ENCODE measurements around the gene CDHR3. TPM values are rescaled to one million over a fixed set of nuclear protein-coding genes. Genes with fewer than 3 reads are reported as not detected.

Gene CDHR3
- total and polyA plus RNA-seq, 2 donors (not counting 3 experiments of a cell fraction or from before 2014, with no cell fraction given), result 0.46 to 2.3 TPM

DNA sequence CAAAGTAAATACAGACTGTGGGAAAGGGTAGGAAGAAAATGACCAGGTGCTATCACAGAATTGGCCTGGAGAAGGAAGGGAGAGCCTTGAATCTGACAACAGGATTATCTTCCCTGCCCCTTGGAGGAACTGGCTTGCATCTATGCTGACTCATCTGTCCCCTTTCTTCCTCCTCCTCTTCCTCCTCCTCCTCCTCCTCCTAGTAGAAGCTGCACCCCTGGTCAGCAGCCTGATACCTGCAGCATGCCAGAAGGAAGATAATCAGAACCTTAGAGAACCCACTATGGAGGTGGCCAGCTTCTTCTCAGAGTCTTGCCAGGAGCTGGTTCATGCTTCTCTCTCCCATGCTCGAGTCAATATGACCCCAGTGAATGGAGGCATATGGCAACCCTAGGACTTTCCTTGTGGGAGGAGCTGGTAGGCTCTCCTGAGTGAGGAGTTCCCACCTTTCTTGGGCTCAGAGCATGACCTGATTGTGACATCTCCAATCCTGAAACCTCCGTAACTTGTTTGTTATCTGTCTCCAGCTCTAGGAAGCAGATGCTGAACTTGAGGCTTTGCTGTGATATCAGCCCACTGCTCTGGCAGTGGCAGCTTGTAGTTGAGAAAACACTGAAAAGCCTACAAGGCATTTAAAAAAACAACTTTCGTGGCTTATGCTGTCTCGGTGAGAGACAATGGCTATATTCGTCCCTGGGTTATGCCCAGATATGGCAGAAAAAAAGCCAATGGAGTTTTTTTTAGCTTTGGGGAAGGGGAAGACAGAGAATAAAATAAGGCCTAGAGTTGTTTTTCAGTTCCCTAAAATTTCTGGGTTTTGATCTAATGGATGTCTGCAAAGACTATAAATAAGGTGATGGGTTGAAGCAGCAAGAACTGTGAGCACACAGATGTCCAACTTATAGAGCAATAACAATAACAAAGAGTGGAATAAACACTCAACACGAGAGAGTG is 60.6 kb downstream of the CDHR3 start:
- DNase-seq (ENCODE audit: low read depth, low spot score) (no peak), FAIRE-seq (no peak)
- H4K20me1 ChIP-seq (replicated peaks; ENCODE audit: control insufficient read depth, extremely low read depth, insufficient read depth, low read length), result no peaks in the 10 kb centered on the region
- TF ChIP-seq JUN (IDR thresholded peaks at IDR 0.05; ENCODE audit: borderline replicate concordance, insufficient read depth, insufficient read length, low read depth) (no peak), EZH2 (IDR thresholded peaks at IDR 0.05; ENCODE audit: borderline replicate concordance, low read depth, low read length, severe bottlenecking) (no peak), GATA2 (IDR thresholded peaks at IDR 0.05; ENCODE audit: insufficient read depth, insufficient read length, low read depth, low read length) (no peak)
- dilution Hi-C loops (cut with MboI; ENCODE audit: extremely low pct_ligation_motif_present, low sequenced_read_pairs) (loop anchor here (25.0 kb wide), 1 partner anchor 261 kb away; no protein-coding TSS in a partner anchor), intact Hi-C loops (cut with micrococcal nuclease) (no loop called here)
- no peak overlapping the region for H3K27ac ChIP-seq (ENCODE audit: insufficient read depth, low read depth, low read length)
- H3K9me1 ChIP-seq (replicated peaks; ENCODE audit: control insufficient read depth, extremely low read depth, insufficient read depth, low read length), result no peaks in the 10 kb centered on the region
- no peaks in the 10 kb centered on the region for H3K9me3 ChIP-seq (replicated peaks; ENCODE audit: control insufficient read depth, insufficient read depth, low read length)
- H2AFZ ChIP-seq (ENCODE audit: low read depth, low read length), result no peak overlapping the region
- no peak overlapping the region for H3K4me3 ChIP-seq (replicated peaks in 1 of 3; ENCODE audit: insufficient read depth in 1 of 3, low read depth in 1 of 3, low read length in 3 of 3)
- peaks cover 32 to 33% of the 10 kb centered on the region in 2 experiments for H3K27me3 ChIP-seq (ENCODE audit: control insufficient read depth in 2 of 2, insufficient read depth in 2 of 2, low read length in 2 of 2)
- no peaks in the 10 kb centered on the region for H3K4me1 ChIP-seq (ENCODE audit: control insufficient read depth, extremely low read depth, insufficient read depth, low read length)
- no peak overlapping the region for H3K9ac ChIP-seq (replicated peaks; ENCODE audit: extremely low read depth, insufficient read depth, low read length)
- no TSS peak for BruUV-seq (replicated peaks)
- no peaks in the 10 kb centered on the region for H3K36me3 ChIP-seq (ENCODE audit: control insufficient read depth in 2 of 2, extremely low read depth in 1 of 2, insufficient read depth in 2 of 2, low read length in 2 of 2)
- no peaks in the 10 kb centered on the region for H3K79me2 ChIP-seq (ENCODE audit: control insufficient read depth, insufficient read depth, low read length)
- ChIA-PET POLR2A (no interaction called here), CTCF (interaction anchor here (1.3 kb wide), 1 partner anchor 10 kb away, joined by 3 read pairs; no protein-coding TSS in a partner anchor)
- no peak overlapping the region for H3K4me2 ChIP-seq (ENCODE audit: insufficient read depth, low read length)

DNA sequence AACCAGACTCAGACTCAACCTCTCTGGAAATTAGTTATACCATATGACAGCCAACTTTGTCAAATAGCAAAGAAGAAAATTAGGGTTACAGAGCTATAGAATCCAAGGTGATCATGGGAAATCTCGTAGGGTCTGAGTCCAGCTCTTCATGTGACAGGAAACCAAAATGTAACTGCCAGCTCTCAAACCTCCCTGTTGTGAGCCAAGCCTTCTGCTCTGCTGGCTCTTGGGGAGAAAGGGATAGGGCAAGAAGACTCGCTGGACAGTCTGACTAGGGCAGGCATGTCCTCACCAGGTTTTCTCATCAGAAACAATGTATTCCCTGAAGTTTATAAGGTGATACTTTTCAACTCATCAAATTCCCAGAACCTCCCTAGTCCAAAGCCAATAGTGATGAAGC is 63.0 kb downstream of the CDHR3 start:
- BruUV-seq (replicated peaks), result no TSS peak
- Histone ChIP-seq H3K9ac (replicated peaks; ENCODE audit: extremely low read depth, insufficient read depth, low read length) (no peak overlapping the region), H3K27me3 (ENCODE audit: control insufficient read depth in 2 of 2, insufficient read depth in 2 of 2, low read length in 2 of 2) (peaks cover 38 to 41% of the 10 kb centered on the region in 2 experiments), H4K20me1 (replicated peaks; ENCODE audit: control insufficient read depth, extremely low read depth, insufficient read depth, low read length) (no peaks in the 10 kb centered on the region), H3K4me1 (ENCODE audit: control insufficient read depth, extremely low read depth, insufficient read depth, low read length) (no peaks in the 10 kb centered on the region), H3K36me3 (ENCODE audit: control insufficient read depth in 2 of 2, extremely low read depth in 1 of 2, insufficient read depth in 2 of 2, low read length in 2 of 2) (no peaks in the 10 kb centered on the region), H3K4me2 (ENCODE audit: insufficient read depth, low read length) (no peak overlapping the region), H3K79me2 (ENCODE audit: control insufficient read depth, insufficient read depth, low read length) (no peaks in the 10 kb centered on the region), H3K9me3 (replicated peaks; ENCODE audit: control insufficient read depth, insufficient read depth, low read length) (no peaks in the 10 kb centered on the region), H2AFZ (ENCODE audit: low read depth, low read length) (no peak overlapping the region), H3K9me1 (replicated peaks; ENCODE audit: control insufficient read depth, extremely low read depth, insufficient read depth, low read length) (no peaks in the 10 kb centered on the region), H3K27ac (ENCODE audit: insufficient read depth, low read depth, low read length) (no peak overlapping the region), H3K4me3 (replicated peaks in 1 of 3; ENCODE audit: insufficient read depth in 1 of 3, low read depth in 1 of 3, low read length in 3 of 3) (no peak overlapping the region)
- ChIA-PET CTCF (interaction anchor here (1.2 to 1.4 kb wide), 3 partner anchors 16 to 269 kb away, joined by 3 to 4 read pairs (median 3); no protein-coding TSS in a partner anchor), POLR2A (no interaction called here)
- dilution Hi-C loops (cut with MboI; ENCODE audit: extremely low pct_ligation_motif_present, low sequenced_read_pairs) (no loop called here), intact Hi-C loops (cut with micrococcal nuclease) (no loop called here)
- TF ChIP-seq MYC (IDR thresholded peaks at IDR 0.05; ENCODE audit: low read depth, low read length) (no peak), POLR2AphosphoS5 (IDR thresholded peaks at IDR 0.05; ENCODE audit: insufficient read depth, low read depth, low read length) (no peak)
- DNase-seq (ENCODE audit: low read depth, low spot score) (no peak), FAIRE-seq (no peak)

All from endothelial cell of umbilical vein (primary cell).